Stimulated activated CD8-positive, alpha-beta memory T cell treated with anti-CD3 and anti-CD28 coated beads, Interleukin-15, amount 100 ng/mL, for 48 hours (primary cell): ENCODE data around the gene TIMM29.
"Not testable (repeated sequence)": the region's sequence is repeated elsewhere in the genome, so short reads cannot be mapped to it uniquely, and the experiment has no call there.

Source experiments
- DNase-seq, 2 donors: peaks; one replicate each; pipeline ENCODE4 v3.0.0-alpha.2; 2020; ENCODE audit warnings: low read depth in 2 of 2

Gene TIMM29

DNA sequence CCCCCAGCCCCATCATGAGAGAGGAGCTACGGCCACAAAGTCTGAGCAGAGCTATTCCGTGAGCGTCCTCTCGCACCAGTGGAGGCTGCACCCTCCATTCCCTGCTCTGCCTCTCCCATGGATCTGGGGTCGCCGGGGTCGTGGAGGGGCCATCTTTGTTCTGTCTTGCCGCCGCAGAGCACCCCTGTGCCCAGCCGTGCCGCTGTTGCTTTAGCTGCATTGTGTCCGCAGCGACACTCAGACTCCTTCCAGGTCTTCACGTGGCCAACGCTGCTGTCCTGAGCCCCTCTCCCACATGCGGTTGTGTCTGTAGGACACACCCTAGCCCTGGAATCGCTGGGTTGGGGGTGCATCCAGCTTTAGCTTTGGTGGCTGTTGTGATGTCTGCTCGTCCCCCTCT is 16.0 kb upstream of the TIMM29 start:
- no peak for DNase-seq

DNA sequence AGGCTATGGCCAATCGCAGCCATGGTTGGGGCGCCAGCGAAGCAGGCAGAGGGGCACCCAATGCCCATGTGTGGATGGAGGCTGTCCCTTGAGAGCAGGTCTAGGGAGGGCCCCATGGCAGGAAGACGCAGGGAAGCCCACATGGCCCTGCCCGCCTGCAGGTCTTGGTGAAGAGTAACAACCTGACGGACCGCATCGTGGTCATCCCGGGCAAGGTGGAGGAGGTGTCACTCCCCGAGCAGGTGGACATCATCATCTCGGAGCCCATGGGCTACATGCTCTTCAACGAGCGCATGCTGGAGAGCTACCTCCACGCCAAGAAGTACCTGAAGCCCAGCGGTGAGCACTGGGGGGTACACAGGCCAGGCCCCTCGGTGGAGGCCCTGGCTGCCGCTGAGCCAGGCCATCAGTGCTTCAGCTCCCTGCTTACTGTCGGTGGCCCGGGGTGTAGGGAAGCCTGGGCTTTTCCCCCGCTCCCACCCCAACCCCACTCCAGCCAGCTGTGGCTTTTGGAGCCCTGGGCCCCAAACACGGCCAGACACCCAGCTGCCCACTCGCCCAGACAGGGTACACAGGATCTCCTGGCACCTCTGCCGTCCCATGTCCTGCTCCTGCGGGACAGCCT is 14.8 kb upstream of the TIMM29 start:
- DNase-seq = no peak

DNA sequence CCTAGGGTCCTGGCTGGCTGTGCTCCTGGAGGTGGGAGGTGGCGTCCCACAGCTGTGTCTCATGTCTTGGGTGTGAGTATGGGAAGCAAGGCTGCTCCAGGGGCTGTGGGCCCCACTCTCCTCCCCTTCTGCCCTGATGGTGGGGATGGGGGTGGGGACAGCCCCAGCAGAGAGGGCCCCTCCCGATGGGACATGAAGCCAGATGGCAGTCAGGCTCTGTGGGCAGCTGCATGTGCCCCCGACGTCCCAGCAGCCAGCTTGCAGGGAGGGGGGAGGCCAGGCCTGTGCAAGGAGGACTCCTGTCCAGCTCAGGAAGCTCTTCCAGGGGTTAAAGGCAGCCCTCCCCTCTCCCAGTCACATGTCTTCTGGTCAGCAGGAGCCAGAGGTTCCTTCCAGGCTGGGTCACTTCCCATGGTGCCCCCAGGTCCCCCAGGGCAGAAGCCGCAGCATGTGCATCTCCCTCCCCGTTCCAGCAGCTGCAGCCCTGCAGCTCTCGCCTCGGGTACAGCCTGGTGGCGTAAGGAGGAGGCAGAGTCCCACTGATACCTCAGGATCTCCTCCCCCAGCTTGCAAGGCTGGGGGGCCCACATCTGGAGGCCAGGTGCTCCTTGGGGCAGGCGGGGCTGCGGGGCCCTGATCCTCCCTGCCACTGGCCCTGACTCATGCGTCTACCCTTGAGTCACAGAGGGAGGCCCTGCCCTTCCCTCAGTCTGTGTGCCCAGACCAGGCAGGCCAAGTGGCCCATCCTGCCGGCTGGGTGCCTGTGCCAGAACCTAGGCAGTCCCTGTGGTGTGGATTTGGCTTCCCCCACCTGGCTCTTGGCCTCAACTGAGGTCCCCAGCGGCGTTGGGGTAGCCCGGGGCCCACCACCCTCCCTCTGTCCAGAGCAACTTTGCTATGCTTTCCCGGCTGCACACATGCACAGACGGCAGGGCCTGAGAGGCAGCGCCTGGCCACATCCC is 13.2 kb upstream of the TIMM29 start:
- no peak for DNase-seq

DNA sequence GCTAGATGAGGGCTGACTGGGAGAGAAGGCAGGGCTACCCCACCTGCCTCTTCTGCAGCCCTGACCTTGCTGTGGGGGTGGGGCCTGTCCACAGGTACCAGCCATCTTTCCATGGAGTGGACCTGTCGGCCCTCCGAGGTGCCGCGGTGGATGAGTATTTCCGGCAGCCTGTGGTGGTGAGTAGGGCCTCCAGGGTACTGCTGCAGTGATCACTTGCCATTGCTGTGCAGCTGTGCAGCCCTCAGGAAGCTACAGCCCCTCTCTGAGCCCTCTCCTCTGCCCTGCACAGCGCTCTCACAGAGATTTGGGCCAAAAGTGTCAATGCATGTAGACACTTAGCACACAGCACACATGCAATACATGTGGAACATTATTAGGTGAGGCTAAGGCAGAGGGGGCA is 12.0 kb upstream of the TIMM29 start:
- DNase-seq = no peak

DNA sequence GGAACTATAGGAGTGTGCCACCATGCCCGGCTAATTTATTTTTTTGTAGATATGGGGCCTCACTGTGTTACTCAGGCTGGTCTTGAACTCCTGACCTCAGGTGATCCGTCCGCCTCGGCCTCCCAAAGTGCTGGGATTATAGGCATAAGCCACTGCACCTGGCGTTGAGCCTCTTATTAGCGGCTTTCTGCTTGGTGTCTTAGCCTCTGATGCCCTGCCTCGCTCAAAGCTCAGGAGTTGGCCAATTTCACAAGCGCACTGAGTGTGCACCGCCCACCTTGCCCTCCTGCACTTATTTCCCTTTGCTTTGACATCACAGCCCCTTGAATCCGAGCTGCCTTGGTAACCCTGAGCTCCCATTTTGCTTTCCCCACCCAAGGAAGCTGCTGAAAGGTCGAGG is 10.3 kb upstream of the TIMM29 start:
- no peak for DNase-seq

DNA sequence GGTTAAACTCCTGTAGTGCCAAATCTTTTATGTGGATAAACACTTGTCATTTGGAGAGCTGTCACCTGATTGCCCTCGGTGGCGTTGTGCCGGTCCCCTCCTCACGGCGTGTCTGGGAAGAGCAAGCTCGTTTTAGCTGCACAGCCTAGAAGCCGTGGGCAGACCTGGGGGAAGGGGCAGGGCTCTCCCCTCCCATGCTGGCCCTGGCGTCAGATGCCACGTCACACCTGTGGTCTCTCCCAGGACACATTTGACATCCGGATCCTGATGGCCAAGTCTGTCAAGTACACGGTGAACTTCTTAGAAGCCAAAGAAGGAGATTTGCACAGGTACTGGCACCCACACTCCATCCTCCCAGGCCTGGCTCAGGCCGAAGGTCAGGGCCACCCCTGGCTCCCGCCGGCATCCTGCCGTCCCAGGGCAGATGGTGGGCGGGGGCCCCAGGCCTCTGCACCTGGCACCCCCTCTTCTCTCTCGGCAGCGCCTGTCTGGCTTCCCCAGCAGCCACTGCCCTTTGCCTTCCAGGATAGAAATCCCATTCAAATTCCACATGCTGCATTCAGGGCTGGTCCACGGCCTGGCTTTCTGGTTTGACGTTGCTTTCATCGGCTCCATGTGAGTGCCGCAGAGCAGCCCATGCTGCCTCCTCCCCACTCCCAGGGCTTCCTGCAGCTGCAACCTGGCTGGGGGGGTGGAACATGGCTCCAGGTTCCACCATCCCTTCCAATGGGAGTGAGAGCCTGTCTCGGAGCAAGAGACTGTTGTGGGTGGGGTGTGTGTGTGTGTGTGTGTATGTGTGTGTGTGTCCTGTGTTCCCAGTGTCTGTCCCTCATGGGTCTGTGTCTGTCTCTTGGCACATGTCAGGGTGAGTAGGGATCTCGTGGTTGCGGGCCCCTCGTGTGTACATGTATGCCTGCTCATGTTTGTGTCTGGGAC is 9.0 kb upstream of the TIMM29 start:
- DNase-seq = no peak

DNA sequence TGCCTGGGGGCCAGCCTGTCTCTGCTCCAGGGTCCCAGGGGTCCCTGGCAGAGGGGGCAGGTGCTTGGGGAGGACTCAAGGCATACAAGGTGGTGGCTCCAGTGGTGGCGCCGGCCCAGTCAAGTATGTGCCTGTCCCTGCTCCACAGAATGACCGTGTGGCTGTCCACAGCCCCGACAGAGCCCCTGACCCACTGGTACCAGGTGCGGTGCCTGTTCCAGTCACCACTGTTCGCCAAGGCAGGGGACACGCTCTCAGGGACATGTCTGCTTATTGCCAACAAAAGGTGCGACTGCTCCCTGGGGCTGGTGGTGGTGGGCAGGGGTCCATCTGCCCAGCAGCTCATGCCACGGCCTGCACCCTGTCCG is 8.3 kb upstream of the TIMM29 start:
- DNase-seq = no peak

DNA sequence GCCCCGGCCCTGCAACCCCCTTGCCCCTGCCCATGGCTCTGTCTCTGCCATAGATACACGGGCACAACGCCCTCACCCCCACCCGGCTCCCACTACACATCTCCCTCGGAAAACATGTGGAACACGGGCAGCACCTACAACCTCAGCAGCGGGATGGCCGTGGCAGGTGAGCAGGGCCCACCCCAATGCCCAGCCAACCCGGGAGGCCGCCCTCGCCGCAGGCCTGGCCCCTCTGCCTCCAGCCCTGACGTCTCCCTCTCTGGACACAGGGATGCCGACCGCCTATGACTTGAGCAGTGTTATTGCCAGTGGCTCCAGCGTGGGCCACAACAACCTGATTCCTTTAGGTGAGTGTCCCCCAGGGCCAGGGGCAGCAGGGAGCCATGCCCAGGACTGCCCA is 7.8 kb upstream of the TIMM29 start:
- DNase-seq = no peak

DNA sequence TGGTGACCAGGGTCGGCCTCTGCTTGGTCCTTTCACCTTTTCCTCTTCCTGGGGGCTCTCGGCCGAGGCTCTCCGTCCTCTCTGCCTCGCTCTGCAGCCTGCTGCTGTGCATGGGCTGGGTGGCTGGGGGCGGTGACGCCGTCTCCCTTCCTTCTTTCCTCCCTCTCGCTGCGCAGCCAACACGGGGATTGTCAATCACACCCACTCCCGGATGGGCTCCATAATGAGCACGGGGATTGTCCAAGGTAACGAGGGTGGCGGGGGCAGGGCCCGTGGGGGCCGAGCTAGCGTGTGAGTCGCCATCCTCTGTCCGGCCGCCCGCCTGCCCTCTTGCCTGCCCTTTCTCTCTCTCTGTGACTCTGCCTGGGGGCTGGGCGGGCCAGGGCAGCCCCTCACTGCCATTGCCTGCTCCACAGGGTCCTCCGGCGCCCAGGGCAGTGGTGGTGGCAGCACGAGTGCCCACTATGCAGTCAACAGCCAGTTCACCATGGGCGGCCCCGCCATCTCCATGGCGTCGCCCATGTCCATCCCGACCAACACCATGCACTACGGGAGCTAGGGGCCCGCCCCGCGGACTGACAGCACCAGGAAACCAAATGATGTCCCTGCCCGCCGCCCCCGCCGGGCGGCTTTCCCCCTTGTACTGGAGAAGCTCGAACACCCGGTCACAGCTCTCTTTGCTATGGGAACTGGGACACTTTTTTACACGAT is 7.3 kb upstream of the TIMM29 start:
- DNase-seq = no peak

DNA sequence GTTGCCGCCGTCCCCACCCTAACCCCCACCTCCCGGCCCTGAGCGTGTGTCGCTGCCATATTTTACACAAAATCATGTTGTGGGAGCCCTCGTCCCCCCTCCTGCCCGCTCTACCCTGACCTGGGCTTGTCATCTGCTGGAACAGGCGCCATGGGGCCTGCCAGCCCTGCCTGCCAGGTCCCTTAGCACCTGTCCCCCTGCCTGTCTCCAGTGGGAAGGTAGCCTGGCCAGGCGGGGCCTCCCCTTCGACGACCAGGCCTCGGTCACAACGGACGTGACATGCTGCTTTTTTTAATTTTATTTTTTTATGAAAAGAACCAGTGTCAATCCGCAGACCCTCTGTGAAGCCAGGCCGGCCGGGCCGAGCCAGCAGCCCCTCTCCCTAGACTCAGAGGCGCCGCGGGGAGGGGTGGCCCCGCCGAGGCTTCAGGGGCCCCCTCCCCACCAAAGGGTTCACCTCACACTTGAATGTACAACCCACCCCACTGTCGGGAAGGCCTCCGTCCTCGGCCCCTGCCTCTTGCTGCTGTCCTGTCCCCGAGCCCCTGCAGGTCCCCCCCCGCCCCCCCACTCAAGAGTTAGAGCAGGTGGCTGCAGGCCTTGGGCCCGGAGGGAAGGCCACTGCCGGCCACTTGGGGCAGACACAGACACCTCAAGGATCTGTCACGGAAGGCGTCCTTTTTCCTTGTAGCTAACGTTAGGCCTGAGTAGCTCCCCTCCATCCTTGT is 6.5 kb upstream of the TIMM29 start:
- no peak for DNase-seq

DNA sequence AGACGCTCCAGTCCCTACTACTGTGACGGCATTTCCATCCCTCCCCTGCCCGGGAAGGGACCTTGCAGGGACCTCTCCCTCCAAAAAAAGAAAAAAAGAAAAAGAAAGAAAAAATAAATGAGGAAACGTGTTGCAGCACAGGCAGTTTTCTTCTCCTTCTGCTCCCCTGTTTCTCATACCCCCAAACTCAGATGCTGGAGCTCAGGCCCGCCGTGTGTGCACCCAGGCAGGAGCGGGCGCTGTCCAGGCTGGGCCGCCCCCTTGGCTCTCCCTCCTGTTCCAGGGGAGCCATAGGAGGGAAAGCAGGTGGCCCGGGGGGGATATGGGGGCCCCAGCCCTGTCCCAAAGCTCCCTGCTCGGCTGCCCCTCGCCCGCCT is 6.0 kb upstream of the TIMM29 start:
- DNase-seq = no peak

DNA sequence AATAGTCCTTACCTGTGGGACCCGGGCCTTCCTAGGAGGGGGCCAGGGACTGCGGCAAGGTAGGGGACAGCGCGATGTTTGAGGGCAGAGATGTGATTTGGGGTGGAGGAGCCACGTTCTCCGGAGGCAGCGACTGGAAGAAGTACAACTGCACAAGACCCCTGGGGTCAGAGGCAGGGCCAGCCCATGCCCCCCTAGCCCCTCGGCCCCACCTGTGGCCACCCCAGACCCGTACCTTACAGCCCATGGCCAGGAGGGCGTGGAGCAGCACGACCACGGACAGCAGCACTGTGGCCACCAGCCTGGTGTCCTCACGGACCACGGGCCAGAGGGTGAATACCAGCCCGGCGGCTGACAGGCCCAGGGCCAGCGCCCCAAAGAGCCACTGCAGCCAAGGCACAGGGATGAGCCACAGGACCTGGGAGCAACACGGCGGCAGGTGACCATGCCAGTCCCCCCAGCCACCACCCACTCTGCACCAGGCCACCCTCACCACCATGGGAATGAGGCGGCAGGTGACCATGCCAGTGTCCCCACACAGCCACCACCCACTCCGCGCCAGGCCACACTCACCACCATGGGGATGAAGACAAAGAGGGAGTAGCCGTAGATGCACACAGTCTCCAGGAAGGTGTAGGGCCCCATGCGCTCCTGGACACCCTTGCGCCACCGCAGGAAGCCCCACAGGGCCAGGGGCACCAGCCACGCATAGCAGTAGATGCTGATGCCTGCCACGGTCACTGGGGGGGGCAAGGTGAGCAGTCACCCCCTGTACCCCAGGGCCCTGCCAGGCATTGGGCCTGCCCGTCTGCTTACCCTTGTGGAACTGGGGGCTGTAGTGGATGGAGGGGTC is 5.1 kb upstream of the TIMM29 start:
- no peak for DNase-seq

DNA sequence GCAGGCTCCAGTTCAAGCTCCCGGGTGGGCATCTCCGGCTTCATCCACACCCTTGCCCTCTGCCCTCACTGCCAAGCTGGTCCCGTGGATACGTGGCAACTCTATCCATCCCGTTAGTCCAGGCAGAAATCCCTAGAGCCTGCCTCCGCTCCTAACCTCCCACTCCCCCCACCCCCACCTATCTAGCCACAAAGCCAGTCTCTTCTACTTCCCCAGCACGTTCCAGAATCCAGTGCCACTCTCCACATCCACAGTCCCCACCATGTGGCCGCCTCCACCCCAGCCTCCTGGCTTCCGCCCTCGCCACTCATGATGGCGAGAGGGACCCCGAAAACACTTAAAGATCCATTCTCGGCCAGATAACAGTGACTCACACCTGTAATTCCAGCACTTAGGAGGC is 4.0 kb upstream of the TIMM29 start:
- no peak for DNase-seq

DNA sequence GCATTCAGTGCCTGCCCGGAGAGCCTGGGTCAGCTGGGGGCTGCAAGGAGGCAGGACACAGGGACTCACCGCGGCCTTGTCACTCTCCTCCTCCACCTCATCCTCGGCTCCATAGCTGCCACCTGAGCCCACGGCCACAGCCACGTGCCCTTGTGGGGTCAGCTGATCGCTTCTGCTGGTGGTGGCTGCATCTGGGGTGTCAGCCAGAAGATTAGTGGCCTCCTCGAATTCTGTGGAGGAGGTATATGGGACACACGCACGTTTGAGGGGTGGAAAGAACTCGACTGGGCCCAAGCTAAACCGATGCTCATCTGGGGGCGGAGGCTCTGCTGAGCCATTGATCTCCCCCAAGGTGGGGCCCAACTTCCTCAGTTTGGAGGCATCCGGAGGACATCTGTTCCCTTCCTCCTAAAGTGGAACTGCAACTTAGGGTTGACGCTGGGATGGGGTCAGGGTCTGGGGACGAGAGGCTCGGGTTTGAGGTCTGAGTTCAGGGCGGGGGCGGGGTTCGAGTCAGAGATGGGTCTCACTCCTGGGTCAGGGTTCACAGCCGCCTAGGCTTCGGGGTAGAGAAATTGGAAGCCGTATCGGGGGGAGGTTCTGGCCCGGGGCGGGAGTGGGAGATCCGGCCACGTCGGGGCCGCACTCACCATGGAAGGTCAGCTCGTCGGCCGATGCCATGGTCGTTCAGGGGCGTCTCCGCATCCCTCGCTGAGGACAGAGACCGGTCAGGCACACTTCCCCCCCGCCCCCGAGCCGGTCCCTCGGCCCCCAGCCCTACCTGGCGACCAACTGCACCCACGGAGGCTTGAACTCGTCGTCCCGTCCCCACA is 665 bp upstream of the TIMM29 start:
- DNase-seq = no peak

DNA sequence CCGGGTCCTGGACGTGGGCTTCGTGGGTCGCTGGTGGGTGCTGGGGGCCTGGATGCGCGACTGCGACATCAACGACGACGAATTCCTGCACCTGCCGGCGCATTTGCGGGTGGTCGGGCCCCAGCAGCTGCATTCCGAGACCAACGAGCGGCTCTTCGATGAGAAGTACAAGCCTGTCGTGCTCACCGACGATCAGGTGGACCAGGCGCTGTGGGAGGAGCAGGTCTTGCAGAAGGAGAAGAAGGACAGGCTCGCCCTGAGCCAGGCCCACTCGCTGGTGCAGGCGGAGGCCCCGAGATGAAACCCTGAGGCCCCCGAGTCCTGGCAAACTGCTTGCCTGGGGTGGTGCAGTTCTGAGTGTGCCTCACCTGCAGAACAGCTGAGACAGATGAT is 787 bp downstream of the TIMM29 start:
- no peak for DNase-seq

DNA sequence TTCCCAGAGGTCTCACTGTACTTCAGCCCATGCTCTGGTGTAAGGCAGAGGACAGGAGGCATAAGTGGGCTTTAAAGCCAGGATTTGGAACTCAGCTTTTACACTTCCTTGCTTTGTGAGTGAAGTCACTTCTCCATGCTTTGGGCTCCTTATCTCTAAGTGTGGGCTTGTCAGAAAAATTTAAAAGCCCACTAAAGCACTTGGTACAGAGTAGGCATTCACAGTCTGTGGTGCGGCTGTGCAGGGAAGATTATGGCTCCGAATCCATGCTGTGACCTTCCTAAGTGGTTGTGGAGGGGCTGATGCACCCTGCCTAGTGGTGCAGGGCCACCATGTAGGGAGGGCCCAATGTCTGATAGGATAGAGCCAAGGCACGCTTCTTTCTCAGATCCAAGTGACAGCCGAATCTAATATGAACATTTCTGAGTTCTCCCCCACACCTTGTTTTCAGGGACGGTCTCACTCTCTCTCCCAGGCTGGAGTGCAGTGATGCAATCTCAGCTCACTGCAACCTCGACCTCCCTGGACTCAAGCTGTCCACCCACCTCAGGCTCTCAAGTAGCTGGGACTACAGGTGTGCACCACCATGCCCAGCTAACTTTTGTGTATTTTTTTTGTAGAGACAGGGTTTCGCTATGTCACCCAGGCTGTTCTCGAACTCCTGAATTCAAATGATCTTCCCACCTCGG is 6.9 kb downstream of the TIMM29 start:
- DNase-seq = no peak

DNA sequence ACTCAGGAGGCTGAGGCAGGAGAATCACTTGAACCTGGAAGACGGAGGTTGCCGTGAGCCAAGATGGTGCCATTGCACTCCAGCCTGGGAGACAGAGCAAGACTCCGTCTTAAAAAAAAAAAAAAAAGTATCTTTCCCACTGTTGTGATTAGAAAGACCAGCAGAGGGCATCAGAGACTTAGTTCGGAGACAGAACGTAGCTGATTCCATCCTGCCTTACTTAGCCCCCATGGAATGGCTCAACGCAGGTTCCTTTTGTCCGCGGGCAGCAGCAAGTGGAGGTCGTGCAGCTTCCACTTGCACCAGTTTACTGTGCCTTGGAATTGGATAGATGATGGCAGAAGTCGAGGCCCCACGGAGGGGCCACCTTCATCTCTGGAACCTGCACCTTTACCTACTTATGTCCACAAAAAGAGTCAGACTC is 8.1 kb downstream of the TIMM29 start:
- DNase-seq = no peak

DNA sequence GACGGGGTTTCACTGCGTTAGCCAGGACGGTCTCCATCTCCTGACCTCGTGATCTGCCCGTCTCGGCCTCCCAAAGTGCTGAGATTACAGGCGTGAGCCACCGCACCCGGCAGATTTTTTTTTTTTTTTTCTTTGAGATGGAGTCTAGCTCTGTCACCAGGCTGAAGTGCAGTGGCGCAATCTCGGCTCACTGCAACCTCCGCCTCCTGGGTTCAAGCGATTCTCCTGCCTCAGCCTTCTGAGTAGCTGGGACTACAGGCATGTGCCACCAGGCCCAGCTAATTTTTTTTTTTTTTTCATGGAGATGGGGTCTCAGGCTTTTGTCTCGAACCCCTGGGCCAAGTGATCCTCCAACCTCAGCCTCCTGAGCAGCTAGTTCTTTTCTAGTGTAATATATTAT is 13.0 kb downstream of the TIMM29 start:
- not testable (repeated sequence) for DNase-seq

DNA sequence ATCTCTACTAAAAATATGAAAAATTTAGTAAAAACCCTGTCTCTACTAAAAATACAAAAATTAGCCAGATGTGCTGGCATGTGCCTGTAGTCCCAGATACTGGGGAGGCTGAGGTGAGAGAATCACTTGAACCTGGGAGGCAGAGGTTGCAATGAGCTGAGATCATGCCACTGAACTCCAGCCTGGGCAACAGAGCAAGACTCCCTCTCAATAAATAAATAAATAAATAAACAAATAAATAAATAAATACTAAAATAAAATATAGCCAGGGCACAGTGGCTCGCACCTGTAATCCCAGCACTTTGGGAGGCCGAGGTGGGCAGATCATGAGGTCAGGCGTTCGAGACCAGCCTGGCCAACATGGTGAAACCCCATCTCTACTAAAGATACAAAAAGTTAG is 14.8 kb downstream of the TIMM29 start:
- not testable (repeated sequence) for DNase-seq
